Glutamatergic neuron (in vitro differentiated cells): ENCODE measurements around the gene GDF10. TPM values are rescaled to one million over a fixed set of nuclear protein-coding genes. Genes with fewer than 3 reads are reported as not detected.

Source experiments
- DNase-seq: peaks from one replicate; pipeline ENCODE4 v3.0.0; 2022
- H3K27ac Mint-ChIP-seq: one replicate; pipeline ENCODE4 v1.8.0; 2020; ENCODE audit warnings: mild to moderate bottlenecking, mixed read lengths, inconsistent platforms; ENCODE audit not compliant: unreplicated experiment
- H3K27me3 Mint-ChIP-seq: one replicate; pipeline ENCODE4 v1.8.0; 2020; ENCODE audit warnings: mild to moderate bottlenecking, moderate library complexity, mixed read lengths, inconsistent platforms; ENCODE audit not compliant: unreplicated experiment
- H3K36me3 Mint-ChIP-seq: one replicate; pipeline ENCODE4 v1.8.0; 2020; ENCODE audit warnings: mild to moderate bottlenecking, mixed read lengths, inconsistent platforms; ENCODE audit not compliant: unreplicated experiment
- H3K4me1 Mint-ChIP-seq: one replicate; pipeline ENCODE4 v1.8.0; 2020; ENCODE audit warnings: mild to moderate bottlenecking, low read depth, mixed read lengths, inconsistent platforms; ENCODE audit not compliant: unreplicated experiment
- H3K4me3 Mint-ChIP-seq: one replicate; pipeline ENCODE4 v1.8.0; 2020; ENCODE audit warnings: mild to moderate bottlenecking, mixed read lengths, inconsistent platforms; ENCODE audit not compliant: unreplicated experiment
- H3K9me3 Mint-ChIP-seq: one replicate; pipeline ENCODE4 v1.8.0; 2020; ENCODE audit warnings: mild to moderate bottlenecking, moderate library complexity, mixed read lengths, inconsistent platforms; ENCODE audit not compliant: unreplicated experiment
- long read RNA-seq: library from polyadenylated mRNA; unstranded; transcript quantifications from one replicate; pipeline ENCODE4 v2.0.0, GENCODE V29; 2020; ENCODE audit not compliant: unreplicated experiment
- total RNA-seq: library from RNA; stranded (reverse); fragmentation: NEBNext Ultra II Directional; extraction: Animal tissue kit (Norgen Biotek cat#: 25700); gene quantifications from one replicate; pipeline ENCODE4 v1.2.1, GENCODE V29; 2021; ENCODE audit not compliant: unreplicated experiment
- TF ChIP-seq, protein P1 (sequence below): fragments of 200-600 bp; sonication (generic); IDR thresholded peaks from one replicate; pipeline ENCODE4 v1.5.0; 2021; ENCODE audit not compliant: partially characterized antibody, unreplicated experiment

Gene GDF10, protein sequence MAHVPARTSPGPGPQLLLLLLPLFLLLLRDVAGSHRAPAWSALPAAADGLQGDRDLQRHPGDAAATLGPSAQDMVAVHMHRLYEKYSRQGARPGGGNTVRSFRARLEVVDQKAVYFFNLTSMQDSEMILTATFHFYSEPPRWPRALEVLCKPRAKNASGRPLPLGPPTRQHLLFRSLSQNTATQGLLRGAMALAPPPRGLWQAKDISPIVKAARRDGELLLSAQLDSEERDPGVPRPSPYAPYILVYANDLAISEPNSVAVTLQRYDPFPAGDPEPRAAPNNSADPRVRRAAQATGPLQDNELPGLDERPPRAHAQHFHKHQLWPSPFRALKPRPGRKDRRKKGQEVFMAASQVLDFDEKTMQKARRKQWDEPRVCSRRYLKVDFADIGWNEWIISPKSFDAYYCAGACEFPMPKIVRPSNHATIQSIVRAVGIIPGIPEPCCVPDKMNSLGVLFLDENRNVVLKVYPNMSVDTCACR
- not detected for total RNA-seq
- long read RNA-seq: 0 reads

DNA sequence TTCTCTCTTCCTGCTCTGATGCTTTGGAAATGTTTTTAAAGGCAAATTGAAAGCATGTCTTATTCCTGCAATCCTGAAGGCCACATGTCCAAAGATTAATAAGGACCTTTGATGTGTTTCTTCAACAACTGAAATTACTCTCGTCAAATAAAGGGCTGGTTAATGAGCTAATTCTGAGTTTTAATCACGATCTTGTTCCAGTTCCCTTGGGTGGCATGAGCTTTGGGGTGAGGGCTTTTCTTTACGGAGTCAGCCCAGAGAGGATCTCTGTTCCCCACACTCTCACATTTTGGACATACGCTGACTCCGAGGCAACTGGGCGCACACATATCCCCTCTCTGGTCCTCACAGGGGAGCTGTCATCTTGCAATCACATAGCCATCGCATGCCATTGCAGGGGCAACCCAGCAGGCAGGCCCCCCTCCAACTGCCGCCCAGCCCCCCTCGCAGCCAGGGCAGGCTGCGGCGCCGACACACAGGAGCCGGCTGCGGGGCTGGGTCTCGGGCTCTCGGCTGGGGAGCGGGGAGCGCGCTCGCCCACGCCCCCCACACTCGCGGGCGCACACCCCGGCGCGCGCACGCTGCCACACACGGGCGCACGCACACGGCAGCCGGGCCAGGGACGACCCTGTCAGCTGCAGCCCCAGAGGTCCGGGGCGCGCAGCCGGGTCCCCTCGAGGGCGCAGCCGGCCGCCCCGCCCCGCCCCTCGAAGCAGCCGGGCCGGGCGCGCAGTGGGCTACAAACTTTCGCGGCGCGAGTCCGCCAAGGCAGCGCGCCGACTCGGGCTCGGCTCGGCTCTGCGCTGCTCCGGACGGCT lies at the start of gene GDF10:
TSS of gene GDF10 (plus strand) at position 587 of the 818 bp plus-strand sequence. CDS start 455 bp downstream, outside the sequence.
- TF ChIP-seq, protein P1, sequence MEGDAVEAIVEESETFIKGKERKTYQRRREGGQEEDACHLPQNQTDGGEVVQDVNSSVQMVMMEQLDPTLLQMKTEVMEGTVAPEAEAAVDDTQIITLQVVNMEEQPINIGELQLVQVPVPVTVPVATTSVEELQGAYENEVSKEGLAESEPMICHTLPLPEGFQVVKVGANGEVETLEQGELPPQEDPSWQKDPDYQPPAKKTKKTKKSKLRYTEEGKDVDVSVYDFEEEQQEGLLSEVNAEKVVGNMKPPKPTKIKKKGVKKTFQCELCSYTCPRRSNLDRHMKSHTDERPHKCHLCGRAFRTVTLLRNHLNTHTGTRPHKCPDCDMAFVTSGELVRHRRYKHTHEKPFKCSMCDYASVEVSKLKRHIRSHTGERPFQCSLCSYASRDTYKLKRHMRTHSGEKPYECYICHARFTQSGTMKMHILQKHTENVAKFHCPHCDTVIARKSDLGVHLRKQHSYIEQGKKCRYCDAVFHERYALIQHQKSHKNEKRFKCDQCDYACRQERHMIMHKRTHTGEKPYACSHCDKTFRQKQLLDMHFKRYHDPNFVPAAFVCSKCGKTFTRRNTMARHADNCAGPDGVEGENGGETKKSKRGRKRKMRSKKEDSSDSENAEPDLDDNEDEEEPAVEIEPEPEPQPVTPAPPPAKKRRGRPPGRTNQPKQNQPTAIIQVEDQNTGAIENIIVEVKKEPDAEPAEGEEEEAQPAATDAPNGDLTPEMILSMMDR: no peak
- no peaks in the 10 kb centered on the region for H3K36me3 Mint-ChIP-seq
- H3K27me3 Mint-ChIP-seq: peaks cover 9% of the 10 kb centered on the region
- no peaks in the 10 kb centered on the region for H3K4me1 Mint-ChIP-seq
- DNase-seq: no peak
- peak within 1 kb of the TSS; percentile 82 for H3K4me3 Mint-ChIP-seq
- no peaks in the 10 kb centered on the region for H3K9me3 Mint-ChIP-seq
- H3K27ac Mint-ChIP-seq: no peak within 1 kb of the TSS

DNA sequence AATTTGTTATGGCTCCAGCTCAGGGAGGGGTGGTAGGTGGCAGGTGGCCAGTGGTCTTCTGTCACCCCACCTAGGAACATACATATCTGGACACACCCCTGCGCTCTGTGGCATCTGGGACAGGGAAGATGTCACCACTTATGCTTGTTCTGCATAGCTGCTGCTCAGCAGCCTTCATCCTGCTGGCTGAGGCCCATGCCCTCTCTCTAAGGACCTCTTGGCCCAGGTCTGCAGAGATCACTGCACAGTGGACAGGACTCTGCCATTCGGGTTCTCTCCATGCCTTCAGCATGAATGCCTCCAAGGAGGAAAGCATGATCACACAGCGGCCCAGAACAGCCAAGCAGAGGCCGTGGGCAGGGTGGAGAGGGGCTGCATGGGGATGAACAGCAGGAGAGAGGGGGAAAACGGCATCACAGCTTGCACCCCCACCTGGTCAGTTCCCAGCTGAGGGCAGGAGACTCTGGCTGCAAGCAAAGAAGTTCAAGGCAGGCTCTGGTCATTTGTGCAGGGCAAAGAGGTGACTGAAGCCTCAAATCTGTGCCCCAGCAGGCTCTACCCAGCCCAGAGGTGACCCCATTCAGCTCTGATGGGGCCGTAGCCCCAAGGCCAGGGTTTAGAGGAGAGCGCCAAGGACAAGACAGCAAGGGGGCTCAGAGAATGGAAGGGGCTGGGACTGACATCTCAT lies 47.8 kb upstream of the GDF10 start:
- Mint-ChIP-seq H3K27me3 (peaks cover 8% of the 10 kb centered on the region), H3K36me3 (no peaks in the 10 kb centered on the region), H3K4me3 (no peak overlapping the region), H3K9me3 (peaks cover 11% of the 10 kb centered on the region), H3K27ac (no peak overlapping the region), H3K4me1 (peaks cover 6% of the 10 kb centered on the region)
- DNase-seq: no peak
- TF ChIP-seq, protein P1: no peak

DNA sequence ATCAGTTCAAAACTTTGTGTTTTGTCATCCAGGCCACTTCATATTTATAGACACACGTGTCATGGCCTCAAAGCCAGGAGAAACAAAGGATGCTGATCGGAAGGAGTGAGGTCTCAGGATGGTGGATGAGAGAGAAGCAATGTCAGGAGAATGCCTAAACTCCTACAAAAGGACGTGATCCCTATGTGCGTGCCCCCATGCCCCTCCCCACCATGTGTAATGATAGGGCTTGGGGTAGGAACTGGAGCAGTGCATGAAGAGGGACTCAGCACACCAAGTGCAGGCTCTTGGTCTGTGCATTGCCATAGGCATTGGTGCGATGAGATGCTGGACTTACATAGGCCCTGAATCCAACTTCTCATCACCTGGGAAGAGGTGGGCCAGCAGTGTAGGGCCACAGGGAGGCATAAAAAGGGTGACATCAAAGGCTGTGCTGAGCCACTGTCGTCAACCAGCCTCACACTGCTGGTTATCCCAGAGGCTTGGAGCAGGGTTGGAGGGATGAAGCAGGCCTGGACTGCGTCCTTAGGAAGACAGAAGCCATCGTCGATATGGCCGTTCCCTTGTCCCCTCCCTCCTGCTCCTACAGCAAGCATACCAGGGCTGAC lies 46.9 kb upstream of the GDF10 start:
- TF ChIP-seq, protein P1: no peak
- no peak for DNase-seq

DNA sequence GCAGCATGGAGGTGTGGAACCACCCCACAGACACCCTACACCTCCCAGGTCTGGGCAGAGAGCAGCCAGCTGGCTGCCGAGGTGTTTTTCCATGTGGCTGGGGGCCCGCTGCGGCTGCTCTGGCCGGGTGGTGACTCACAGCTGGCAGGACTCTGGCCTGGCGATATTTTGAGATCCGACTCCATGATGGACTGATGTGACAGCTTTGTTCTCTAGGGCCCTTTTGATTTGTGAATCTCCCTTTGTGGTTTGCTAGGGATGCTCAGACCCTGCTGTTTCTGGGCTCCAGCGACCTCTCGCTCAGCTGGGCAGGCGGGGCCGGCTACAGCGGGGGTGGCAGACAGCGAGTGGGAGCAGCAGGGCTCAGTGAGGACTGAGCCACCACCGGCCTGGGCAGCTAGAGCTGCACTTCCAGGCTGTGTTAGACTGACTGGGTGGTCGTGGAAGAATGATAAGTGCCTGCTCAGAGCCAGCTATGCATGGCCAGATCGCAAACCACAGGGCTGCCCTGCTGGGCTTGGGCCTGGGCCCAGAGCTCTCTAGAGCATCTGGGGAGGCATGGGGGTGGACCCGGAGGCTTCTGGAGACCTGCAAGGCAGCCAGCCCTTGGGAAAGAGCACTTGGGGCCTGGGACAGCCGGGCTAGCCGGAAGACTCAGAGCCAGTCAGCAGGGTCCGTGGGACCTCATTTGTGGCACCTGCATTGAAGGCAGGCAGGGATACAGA lies 46.2 kb upstream of the GDF10 start:
- H3K4me1 Mint-ChIP-seq: peaks cover 6% of the 10 kb centered on the region
- H3K27ac Mint-ChIP-seq: no peak overlapping the region
- TF ChIP-seq, protein P1: no peak
- no peaks in the 10 kb centered on the region for H3K36me3 Mint-ChIP-seq
- no peak overlapping the region for H3K4me3 Mint-ChIP-seq
- peaks cover 8% of the 10 kb centered on the region for H3K27me3 Mint-ChIP-seq
- peaks cover 9% of the 10 kb centered on the region for H3K9me3 Mint-ChIP-seq
- DNase-seq: no peak

More for the DNA sequence above, 46.9 kb upstream of the GDF10 start:
- Mint-ChIP-seq H3K27ac (no peak overlapping the region), H3K4me3 (no peak overlapping the region), H3K4me1 (peaks cover 6% of the 10 kb centered on the region), H3K36me3 (no peaks in the 10 kb centered on the region), H3K9me3 (peaks cover 9% of the 10 kb centered on the region), H3K27me3 (peaks cover 8% of the 10 kb centered on the region)
